OCI-LY1 (cell line): ENCODE data around the gene ACOT4.

Experiments used
- EZH2 ChIP-seq: fragments of 200-600 bp; sonication (generic), shearing (Covaris generic); IDR thresholded peaks from 2 replicates; pipeline ENCODE4 v1.8.0; 2017; ENCODE audit warnings: borderline replicate concordance, mixed run types, mild to moderate bottlenecking, antibody characterized with exemption, low read length, moderate library complexity, mixed read lengths
- TF ChIP-seq, protein P1 (sequence below): fragments of 200-600 bp; sonication (generic), shearing (Covaris generic); IDR thresholded peaks from 2 replicates; pipeline ENCODE4 v1.5.1; 2017; ENCODE audit warnings: mild to moderate bottlenecking, antibody characterized with exemption, low read length, moderate library complexity, mixed read lengths

DNA sequence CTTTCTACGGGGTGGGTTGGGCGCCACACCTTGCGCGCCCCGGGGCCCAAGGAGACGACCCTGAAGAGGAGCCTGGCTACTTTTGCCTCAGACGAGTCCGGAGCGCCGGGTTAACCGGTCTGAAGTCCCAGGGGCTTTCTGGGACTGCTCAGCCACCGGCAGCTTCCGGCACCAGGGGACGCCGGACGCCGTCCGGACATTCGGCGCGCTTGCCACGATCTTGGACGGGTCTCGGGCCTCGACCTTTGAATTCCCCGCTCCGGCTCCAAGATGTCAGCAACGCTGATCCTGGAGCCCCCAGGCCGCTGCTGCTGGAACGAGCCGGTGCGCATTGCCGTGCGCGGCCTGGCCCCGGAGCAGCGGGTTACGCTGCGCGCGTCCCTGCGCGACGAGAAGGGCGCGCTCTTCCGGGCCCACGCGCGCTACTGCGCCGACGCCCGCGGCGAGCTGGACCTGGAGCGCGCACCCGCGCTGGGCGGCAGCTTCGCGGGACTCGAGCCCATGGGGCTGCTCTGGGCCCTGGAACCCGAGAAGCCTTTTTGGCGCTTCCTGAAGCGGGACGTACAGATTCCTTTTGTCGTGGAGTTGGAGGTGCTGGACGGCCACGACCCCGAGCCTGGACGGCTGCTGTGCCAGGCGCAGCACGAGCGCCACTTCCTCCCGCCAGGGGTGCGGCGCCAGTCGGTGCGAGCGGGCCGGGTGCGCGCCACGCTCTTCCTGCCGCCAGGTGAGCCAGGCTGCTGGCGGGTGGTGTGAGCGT, at the start of gene ACOT4:
- TF ChIP-seq, protein P1, sequence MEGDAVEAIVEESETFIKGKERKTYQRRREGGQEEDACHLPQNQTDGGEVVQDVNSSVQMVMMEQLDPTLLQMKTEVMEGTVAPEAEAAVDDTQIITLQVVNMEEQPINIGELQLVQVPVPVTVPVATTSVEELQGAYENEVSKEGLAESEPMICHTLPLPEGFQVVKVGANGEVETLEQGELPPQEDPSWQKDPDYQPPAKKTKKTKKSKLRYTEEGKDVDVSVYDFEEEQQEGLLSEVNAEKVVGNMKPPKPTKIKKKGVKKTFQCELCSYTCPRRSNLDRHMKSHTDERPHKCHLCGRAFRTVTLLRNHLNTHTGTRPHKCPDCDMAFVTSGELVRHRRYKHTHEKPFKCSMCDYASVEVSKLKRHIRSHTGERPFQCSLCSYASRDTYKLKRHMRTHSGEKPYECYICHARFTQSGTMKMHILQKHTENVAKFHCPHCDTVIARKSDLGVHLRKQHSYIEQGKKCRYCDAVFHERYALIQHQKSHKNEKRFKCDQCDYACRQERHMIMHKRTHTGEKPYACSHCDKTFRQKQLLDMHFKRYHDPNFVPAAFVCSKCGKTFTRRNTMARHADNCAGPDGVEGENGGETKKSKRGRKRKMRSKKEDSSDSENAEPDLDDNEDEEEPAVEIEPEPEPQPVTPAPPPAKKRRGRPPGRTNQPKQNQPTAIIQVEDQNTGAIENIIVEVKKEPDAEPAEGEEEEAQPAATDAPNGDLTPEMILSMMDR: no peak; the same call in 1 of the 2 replicates
- no peak for TF ChIP-seq EZH2
